MM.1S (cell line): Measurements from ENCODE around the gene MYBPC1.
A peak's percentile ranks its signal among the peaks of the same experiment; 100 is the strongest.

ENCODE experiments used
- DNase-seq: peaks from one replicate; pipeline ENCODE4 v3.0.0-alpha.2; 2015
- H2AFZ ChIP-seq: fragments of 300-600 bp; sonication (generic); 2 replicates; pipeline ENCODE4 v1.6.0; 2016; ENCODE audit warnings: antibody characterized with exemption, low read length
- H3F3A ChIP-seq: fragments of 300-600 bp; sonication (generic); 2 replicates; pipeline ENCODE4 v1.6.1; 2016; ENCODE audit warnings: mild to moderate bottlenecking, antibody characterized with exemption, low read length, moderate library complexity, mixed read lengths; ENCODE audit not compliant: insufficient read depth
- H3K27ac ChIP-seq: fragments of 300-600 bp; sonication (generic); 2 replicates; pipeline ENCODE4 v1.5.1; 2016; ENCODE audit warnings: mild to moderate bottlenecking, low read length
- H3K27me3 ChIP-seq: fragments of 300-600 bp; sonication (generic); replicated peaks from 2 replicates; pipeline ENCODE4 v1.6.0; 2016; ENCODE audit warnings: low read length; ENCODE audit not compliant: insufficient read depth
- H3K36me3 ChIP-seq: fragments of 300-600 bp; sonication (generic); replicated peaks from 2 replicates; pipeline ENCODE4 v1.6.1; 2016; ENCODE audit warnings: mild to moderate bottlenecking, low read length, mixed read lengths; ENCODE audit not compliant: insufficient read depth
- H3K4me1 ChIP-seq: fragments of 300-600 bp; sonication (generic); 2 replicates; pipeline ENCODE4 v1.6.1; 2016; ENCODE audit warnings: low read length, mixed read lengths
- H3K4me2 ChIP-seq: fragments of 300-600 bp; sonication (generic); 2 replicates; pipeline ENCODE4 v1.6.0; 2016; ENCODE audit warnings: low read depth, low read length
- H3K4me3 ChIP-seq: fragments of 300-600 bp; sonication (generic); 2 replicates; pipeline ENCODE4 v1.5.1; 2016; ENCODE audit warnings: low read length, mixed read lengths
- H3K79me2 ChIP-seq: fragments of 300-600 bp; sonication (generic); 2 replicates; pipeline ENCODE4 v1.6.1; 2016; ENCODE audit warnings: mixed run types, low read length, mixed read lengths
- H3K9ac ChIP-seq: fragments of 300-600 bp; sonication (generic); 2 replicates; pipeline ENCODE4 v1.6.1; 2016; ENCODE audit warnings: low read length, mixed read lengths
- H3K9me2 ChIP-seq: fragments of 300-600 bp; sonication (generic); replicated peaks from 2 replicates; pipeline ENCODE4 v1.6.1; 2016; ENCODE audit warnings: mild to moderate bottlenecking, low read length, mixed read lengths; ENCODE audit not compliant: insufficient read depth
- H3K9me3 ChIP-seq: fragments of 300-600 bp; sonication (generic); replicated peaks from 2 replicates; pipeline ENCODE4 v1.6.1; 2016; ENCODE audit warnings: mild to moderate bottlenecking, low read length, mixed read lengths; ENCODE audit not compliant: insufficient read depth
- H4K20me1 ChIP-seq: fragments of 300-600 bp; sonication (generic); 2 replicates; pipeline ENCODE4 v1.6.1; 2016; ENCODE audit warnings: mild to moderate bottlenecking, low read length, moderate library complexity, mixed read lengths; ENCODE audit not compliant: insufficient read depth
- CTCF ChIP-seq: fragments of 300-600 bp; sonication (generic); IDR thresholded peaks from 2 replicates; pipeline ENCODE4 v1.5.1; 2016; ENCODE audit warnings: antibody characterized with exemption, low read length, mixed read lengths
- EZH2 ChIP-seq: fragments of 300-600 bp; sonication (generic); optimal IDR thresholded peaks from 2 replicates; pipeline ENCODE3; 2017; ENCODE audit warnings: low read depth, mild to moderate bottlenecking, antibody characterized with exemption, low read length, mixed read lengths
- EZH2phosphoT487 ChIP-seq: fragments of 300-600 bp; sonication (generic); IDR thresholded peaks from 2 replicates; pipeline ENCODE4 v1.6.1; 2018; ENCODE audit warnings: antibody characterized with exemption, low read length

The MYBPC1 gene

GRCh38 chr12:101670007-101670671 lies 75.4 kb downstream of the MYBPC1 start:
- H3F3A ChIP-seq, result no peaks in the 10 kb centered on the region
- H3K9ac ChIP-seq, result no peak overlapping the region
- H3K36me3 ChIP-seq, result no peaks in the 10 kb centered on the region
- H3K4me1 ChIP-seq, result peaks cover 12% of the 10 kb centered on the region
- DNase-seq, result peak; percentile 8
- no peak overlapping the region for H3K4me2 ChIP-seq
- no peaks in the 10 kb centered on the region for H4K20me1 ChIP-seq
- no peak overlapping the region for H3K27ac ChIP-seq
- no peaks in the 10 kb centered on the region for H3K79me2 ChIP-seq
- TF ChIP-seq CTCF, result peak; percentile 48
- no peak for TF ChIP-seq EZH2phosphoT487
- no peak for TF ChIP-seq EZH2
- no peaks in the 10 kb centered on the region for H3K27me3 ChIP-seq
- H3K9me2 ChIP-seq, result no peaks in the 10 kb centered on the region
- H3K4me3 ChIP-seq, result no peak overlapping the region
- H2AFZ ChIP-seq, result no peak overlapping the region
- no peaks in the 10 kb centered on the region for H3K9me3 ChIP-seq

GRCh38 chr12:101671157-101671791 lies 76.5 kb downstream of the MYBPC1 start:
- Histone ChIP-seq H3K9ac (no peak overlapping the region), H3K27ac (no peak overlapping the region; the same call in 1 of the 2 replicates), H3K9me3 (no peaks in the 10 kb centered on the region), H3K9me2 (no peaks in the 10 kb centered on the region), H3K79me2 (no peaks in the 10 kb centered on the region), H4K20me1 (no peaks in the 10 kb centered on the region), H3K27me3 (no peaks in the 10 kb centered on the region), H3K4me3 (peak overlapping the region; percentile 4; the same call in 1 of the 2 replicates), H2AFZ (peak overlapping the region; percentile 60), H3F3A (no peaks in the 10 kb centered on the region), H3K36me3 (no peaks in the 10 kb centered on the region), H3K4me1 (peaks cover 12% of the 10 kb centered on the region), H3K4me2 (peak overlapping the region; percentile 51)
- DNase-seq, result peak; percentile 51
- no peak for TF ChIP-seq EZH2phosphoT487
- TF ChIP-seq EZH2, result no peak
- no peak for TF ChIP-seq CTCF

- Histone ChIP-seq H3F3A (no peaks in the 10 kb centered on the region), H3K9me2 (no peaks in the 10 kb centered on the region), H3K9me3 (no peaks in the 10 kb centered on the region), H2AFZ (peak overlapping the region; percentile 60), H4K20me1 (no peaks in the 10 kb centered on the region), H3K9ac (no peak overlapping the region), H3K79me2 (no peaks in the 10 kb centered on the region), H3K36me3 (no peaks in the 10 kb centered on the region), H3K27me3 (no peaks in the 10 kb centered on the region), H3K4me2 (peak overlapping the region; percentile 51), H3K4me1 (peaks cover 12% of the 10 kb centered on the region), H3K27ac (no peak overlapping the region; the same call in 1 of the 2 replicates), H3K4me3 (peak overlapping the region; percentile 4; the same call in 1 of the 2 replicates)
- no peak for TF ChIP-seq EZH2phosphoT487
- TF ChIP-seq CTCF, result no peak
- TF ChIP-seq EZH2, result no peak
- DNase-seq, result no peak
Measured at GRCh38 chr12:101671833-101672232, 77.1 kb downstream of the MYBPC1 start.
